Testis (tissue), 2 donors: ENCODE results near the gene HRH1.

Source experiments
- POLR2A ChIP-seq: fragments of 450-650 bp; IDR thresholded peaks from one replicate; pipeline ENCODE4 v1.6.1; 2017; ENCODE audit warnings: antibody characterized with exemption, mild to moderate bottlenecking, moderate library complexity
- TF ChIP-seq, protein P1 (sequence below), 3 experiments: fragments of 450-650 bp in 2 of 3; fragments of 200-600 bp in 1 of 3; sonication (generic) in 1 of 3; IDR thresholded peaks; one replicate each; pipeline ENCODE4 v1.5.1; 2016 to 2019; ENCODE audit warnings: antibody characterized with exemption in 3 of 3, mild to moderate bottlenecking in 2 of 3, moderate library complexity in 1 of 3

DNA sequence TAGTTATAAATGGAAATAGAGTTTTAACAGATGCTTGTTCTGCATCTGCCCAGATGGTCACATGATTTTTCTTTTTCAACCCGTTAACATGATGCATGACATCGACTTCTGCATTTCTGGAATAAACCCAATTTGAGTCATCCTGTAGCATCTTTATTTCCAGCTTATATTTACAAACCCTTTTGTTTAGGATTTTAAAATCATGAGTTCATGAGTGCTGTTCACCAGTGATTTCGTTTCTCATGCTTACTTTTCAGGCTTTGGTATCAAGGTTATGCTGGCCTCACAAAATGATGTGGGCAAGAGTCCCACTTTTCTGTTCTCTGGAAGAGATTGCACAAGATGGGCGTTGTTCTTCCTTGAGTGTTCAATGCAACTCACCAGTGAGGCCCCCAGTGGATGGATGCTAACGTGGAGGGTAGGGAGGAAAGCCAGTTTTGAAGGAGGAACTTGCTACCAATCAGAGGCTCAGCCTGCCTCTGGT is 5.2 kb downstream of the HRH1 start:
- no peak for TF ChIP-seq POLR2A
- TF ChIP-seq, protein P1, sequence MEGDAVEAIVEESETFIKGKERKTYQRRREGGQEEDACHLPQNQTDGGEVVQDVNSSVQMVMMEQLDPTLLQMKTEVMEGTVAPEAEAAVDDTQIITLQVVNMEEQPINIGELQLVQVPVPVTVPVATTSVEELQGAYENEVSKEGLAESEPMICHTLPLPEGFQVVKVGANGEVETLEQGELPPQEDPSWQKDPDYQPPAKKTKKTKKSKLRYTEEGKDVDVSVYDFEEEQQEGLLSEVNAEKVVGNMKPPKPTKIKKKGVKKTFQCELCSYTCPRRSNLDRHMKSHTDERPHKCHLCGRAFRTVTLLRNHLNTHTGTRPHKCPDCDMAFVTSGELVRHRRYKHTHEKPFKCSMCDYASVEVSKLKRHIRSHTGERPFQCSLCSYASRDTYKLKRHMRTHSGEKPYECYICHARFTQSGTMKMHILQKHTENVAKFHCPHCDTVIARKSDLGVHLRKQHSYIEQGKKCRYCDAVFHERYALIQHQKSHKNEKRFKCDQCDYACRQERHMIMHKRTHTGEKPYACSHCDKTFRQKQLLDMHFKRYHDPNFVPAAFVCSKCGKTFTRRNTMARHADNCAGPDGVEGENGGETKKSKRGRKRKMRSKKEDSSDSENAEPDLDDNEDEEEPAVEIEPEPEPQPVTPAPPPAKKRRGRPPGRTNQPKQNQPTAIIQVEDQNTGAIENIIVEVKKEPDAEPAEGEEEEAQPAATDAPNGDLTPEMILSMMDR (IDR thresholded peaks at IDR 0.05): no peak
